KBM-7 (cell line): ENCODE data around the gene SYNJ2.

Experiments
- DNase-seq: peaks from one replicate; pipeline ENCODE4 v3.0.0-alpha.2; 2015
- in situ Hi-C: fragments of 300-500 bp; cut with MboI; formaldehyde crosslinking; loops from 2 replicates; pipeline ENCODE4 v1.14.3; 2020; ENCODE audit warnings: low sequenced_read_pairs, low pct_unique_long_range_greater_than_20kb, mixed read lengths

Gene SYNJ2

GRCh38 chr6:158033751-158034702, 52.4 kb downstream of the SYNJ2 start:
- DNase-seq: no peak
- in situ Hi-C loops: no loop called here

- in situ Hi-C loops: no loop called here
- no peak for DNase-seq
These were observed 54.6 kb downstream of the SYNJ2 start for GRCh38 chr6:158036261-158036660.

DNA sequence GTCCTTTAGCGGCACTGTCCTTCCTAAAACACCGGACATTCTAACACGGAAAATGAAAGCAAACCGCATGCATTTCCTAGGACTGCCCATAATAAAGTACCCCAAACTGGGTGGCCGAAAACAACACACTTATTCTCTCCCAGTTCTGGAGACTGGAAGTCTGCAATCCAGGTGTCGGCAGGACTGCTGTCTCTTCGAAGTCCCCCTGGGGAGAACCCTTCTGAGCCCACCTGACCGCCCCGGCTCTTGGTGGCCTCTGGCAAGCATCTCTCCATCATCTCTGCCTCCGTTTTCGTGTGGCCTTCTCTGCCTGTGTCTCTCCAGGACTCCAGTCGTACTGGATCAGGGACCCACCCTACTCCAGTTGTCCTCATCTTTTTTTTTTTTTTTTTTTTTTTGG, 55.4 kb downstream of the SYNJ2 start:
- in situ Hi-C loops: no loop called here
- DNase-seq: no peak

DNA sequence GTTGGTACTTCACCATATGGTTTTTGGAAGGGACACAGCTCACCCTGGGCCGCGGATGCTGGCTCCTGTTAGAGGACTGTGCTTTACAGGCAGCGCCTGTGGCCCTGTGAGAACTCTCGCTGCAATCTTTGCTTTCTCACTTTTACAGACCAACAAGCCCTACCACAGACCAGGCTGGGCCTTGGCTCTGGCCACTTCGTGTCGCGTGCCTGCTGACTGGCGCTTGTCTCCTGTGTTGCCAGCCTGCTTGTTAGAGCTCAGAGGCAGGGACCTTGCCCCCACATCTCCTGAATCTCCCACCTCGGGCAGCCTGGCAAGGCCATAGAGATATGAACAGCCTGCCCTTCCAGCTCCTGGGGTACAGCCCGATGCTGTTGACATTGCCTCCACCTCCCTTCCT, 56.1 kb downstream of the SYNJ2 start:
- no peak for DNase-seq
- in situ Hi-C loops: no loop called here

DNA sequence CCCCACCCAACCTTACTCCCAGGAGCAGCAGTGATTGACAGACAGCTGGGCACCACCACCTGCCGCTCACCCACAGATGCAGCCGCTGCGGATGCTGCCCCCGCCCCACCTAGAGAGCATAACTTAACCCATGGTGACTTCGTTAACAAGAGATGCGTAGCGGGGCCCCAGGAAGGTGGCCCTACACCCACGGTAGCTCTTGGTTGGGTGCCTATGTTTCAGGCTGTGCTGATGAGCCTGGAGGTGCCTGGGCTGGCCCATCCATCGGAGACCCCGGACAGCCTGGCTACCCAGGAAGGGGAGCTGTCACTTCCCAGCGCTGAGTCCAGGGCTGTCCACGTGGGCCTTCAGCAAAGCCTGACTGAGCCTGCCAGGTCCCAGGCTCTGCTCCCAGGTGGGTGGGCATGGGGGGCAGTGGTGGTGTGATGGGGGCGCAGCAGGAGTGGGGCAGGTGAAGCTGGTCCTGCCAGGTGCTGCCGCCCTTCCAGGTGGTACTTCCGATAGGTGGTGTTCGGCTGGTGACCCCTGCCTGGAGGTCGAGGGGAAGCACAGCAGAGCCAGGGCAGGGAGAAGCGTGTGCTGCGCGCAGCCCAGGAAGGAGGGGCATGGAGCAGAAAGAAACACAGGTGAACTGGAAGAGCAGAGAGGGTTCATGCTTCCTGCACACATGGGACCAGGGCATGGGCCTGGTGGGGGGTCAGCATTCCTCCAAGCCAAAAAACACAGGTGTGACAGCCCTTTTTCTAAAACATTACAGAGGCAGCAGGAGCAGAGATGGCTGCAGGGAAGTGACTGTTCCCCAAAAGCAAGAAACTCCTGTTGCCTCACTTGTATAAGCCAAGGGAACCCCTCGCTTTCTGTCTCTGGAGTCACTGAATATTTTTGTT, 56.9 kb downstream of the SYNJ2 start:
- DNase-seq: no peak
- in situ Hi-C loops: no loop called here

DNA sequence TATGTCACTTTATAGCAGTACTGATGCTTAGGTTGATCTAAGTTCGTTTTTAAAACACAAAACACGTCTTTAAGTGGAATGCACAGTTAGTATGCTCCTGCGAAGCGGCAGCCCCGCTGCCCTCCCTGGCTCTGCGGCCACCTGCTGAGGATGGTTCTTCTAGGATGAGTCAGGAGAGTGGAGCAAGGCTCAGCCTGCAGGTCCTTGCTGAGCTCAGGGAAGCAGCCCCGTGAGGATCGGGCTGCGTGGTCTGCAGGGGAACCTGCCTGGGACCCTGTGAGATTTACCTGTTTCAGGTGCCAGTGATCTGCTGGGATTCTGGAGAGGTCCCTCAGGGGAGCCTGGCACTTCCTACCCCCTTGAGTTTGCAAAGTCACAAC, 57.5 kb downstream of the SYNJ2 start:
- DNase-seq: no peak
- in situ Hi-C loops: no loop called here

- in situ Hi-C loops: no loop called here
- DNase-seq: peak; percentile 49
These were observed 57.9 kb downstream of the SYNJ2 start for GRCh38 chr6:158039571-158040050.

DNA sequence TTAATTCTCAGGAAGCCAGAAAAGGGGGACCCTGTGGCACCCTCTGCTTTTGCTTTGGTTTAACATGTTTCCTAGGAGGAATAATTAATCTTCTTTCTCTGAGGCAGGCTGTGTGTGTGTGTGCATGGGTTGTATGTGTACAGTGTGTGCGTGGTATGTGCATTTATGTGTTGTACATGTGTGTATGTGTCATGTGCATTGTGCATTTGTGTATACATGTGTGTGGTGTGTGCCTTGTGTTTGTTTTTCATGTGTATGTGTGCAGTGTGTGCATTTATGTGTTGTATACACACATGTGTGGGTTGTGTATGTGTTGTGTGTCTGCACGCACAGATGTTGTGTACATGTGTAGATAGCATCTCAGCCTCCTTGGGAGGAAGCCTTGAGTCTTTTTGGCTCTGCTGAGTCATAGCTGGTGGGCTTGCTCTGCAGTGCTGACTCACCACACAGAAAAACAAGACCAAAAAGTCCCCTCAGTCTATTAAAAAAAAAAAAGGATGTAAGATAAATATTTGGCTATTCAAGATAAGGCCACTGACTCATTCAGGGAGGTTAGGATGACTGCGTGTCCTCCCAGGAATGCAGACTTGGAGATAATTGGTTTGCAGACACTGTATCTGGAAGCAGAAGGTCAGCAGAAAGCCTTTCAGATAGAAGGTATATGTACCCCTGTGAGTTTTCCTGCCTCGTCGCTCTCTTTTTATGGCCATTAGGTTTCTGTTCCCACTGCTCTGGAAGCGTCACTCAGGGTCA, 58.6 kb downstream of the SYNJ2 start:
- DNase-seq: peak; percentile 83
- in situ Hi-C loops: no loop called here

GRCh38 chr6:158040804-158041347, 59.2 kb downstream of the SYNJ2 start:
- in situ Hi-C loops: no loop called here
- no peak for DNase-seq

- DNase-seq: no peak
- in situ Hi-C loops: no loop called here
These were observed 59.7 kb downstream of the SYNJ2 start for GRCh38 chr6:158041370-158041769.

DNA sequence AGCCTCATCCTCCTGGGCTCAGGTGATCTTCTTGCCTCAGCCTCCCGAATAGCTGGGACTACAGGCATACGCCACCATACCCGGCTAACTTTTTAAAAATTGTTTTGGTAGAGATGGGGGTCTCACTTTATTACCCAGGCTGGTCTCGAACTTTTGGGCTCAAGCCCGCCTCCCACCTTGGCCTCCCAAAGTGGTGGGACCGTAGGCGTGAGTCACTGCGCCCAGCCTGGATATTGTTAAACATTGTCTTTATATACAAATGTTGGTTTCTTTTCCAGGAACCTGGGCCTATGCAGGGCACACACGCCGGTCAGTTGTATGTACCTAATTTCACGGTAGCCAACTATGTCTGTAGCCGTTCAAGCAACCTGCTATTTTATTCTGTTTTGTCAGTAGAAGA, 60.1 kb downstream of the SYNJ2 start:
- in situ Hi-C loops: no loop called here
- no peak for DNase-seq

DNA sequence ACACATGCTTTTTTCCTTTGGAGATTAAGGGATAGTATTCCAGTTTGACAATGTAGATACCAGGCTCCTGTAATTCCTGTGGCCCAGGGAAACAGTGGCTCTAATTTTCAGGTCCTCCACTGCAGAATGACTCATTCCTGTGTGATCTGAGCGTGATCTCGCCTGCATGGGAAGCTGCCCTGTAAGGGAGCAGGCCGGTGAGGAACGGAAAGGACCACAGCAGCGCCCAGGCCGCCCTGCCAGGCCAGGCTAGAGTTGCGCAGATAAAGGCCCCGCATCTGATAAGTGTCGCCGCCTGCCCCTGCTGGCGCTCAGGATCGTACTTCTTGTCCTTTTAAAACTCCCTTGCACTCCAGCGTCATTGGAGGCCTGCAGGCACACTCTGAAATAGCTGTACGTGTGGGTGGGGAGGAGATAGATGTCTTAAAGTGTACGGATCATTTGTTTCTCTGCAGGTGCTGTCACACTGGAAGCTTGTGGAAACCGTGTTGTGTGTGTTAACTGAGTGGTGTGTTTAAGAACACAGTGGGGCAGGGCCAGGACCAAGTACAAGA, 60.7 kb downstream of the SYNJ2 start:
- no peak for DNase-seq
- in situ Hi-C loops: no loop called here

- DNase-seq: no peak
These were observed 61.3 kb downstream of the SYNJ2 start for GRCh38 chr6:158043008-158043407.

DNA sequence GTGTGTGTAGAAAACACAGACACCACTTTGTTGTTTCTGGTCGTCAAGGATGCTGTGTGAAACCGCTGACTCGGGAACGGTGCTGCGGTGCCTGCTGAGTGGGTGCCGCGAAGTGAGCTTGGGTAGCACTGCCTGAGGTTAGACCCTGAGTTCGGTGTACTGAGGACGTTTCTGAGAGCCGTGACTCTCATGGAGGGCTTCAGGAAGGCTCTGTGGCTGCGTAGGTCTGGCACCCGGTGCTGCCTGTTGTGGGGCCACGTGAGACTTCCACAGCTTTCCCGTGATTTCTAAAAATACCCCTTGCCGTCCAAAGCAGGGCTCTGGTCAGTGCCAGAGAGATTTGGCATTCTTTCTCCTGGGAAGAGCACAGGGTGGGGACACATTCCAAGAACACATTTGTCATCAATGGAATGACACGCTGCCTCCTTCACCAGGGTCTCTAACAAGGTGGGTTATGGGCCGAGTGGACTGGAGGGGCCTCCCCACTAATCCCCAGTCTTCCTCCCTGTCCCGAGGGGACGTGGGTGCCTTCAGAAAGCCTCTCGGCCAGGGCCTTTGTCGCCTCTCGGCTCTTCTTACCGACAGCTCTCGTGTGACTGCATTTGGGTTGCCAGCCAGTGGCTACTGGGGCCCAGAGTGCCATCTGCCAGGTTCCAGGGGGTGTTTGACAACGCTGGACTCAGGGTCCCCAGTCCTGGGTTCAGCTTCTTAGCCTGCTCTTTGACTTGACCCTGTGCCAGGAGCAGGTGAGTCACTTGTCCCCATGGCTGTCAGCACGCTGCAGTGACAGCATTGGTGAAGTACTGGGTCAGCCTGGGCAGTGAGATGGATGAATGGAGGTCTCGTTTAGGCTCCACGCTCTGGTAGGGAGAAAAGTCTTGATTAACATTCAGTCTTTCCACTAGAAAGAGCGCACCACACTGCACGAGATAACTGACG, 62.2 kb downstream of the SYNJ2 start:
- in situ Hi-C loops: no loop called here
- DNase-seq: no peak

More at GRCh38 chr6:158043008-158043407, 61.3 kb downstream of the SYNJ2 start:
- in situ Hi-C loops: no loop called here

GRCh38 chr6:158044525-158044888, 62.8 kb downstream of the SYNJ2 start:
- no peak for DNase-seq
- in situ Hi-C loops: no loop called here

- in situ Hi-C loops: no loop called here
- no peak for DNase-seq
These were observed 64.8 kb downstream of the SYNJ2 start for GRCh38 chr6:158046201-158047126.

- DNase-seq: peak; percentile 31
- in situ Hi-C loops: no loop called here
These were observed 65.5 kb downstream of the SYNJ2 start for GRCh38 chr6:158047127-158047518.
